ENCODE data around the gene KAT6B.

KAT6B gene

GRCh38 chr10:74856940-74857339, 30.5 kb downstream of the KAT6B start:
- Histone ChIP-seq H3K4me3 (ENCODE audit: low read length) (no peak overlapping the region), H3K4me1 (ENCODE audit: control insufficient read depth, insufficient read depth, low read length) (0 out of 2 replicates have a peak, but pooled peaks cover 2% of the 10 kb centered on the region), H3K9me3 (ENCODE audit: control insufficient read depth, insufficient read depth, low read length) (no peaks in the 10 kb centered on the region), H3K27me3 (ENCODE audit: control insufficient read depth, insufficient read depth, low read length) (no peaks in the 10 kb centered on the region), H3K36me3 (ENCODE audit: control insufficient read depth, insufficient read depth, low read length) (no peaks in the 10 kb centered on the region), H3K27ac (ENCODE audit: low read length) (no peak overlapping the region)
- DNase-seq (ENCODE audit: low read depth, low spot score): no peak
- no CpG with 5 or more reads among the region's 3 CpGs for WGBS (ENCODE audit: insufficient coverage, insufficient read length)

DNA sequence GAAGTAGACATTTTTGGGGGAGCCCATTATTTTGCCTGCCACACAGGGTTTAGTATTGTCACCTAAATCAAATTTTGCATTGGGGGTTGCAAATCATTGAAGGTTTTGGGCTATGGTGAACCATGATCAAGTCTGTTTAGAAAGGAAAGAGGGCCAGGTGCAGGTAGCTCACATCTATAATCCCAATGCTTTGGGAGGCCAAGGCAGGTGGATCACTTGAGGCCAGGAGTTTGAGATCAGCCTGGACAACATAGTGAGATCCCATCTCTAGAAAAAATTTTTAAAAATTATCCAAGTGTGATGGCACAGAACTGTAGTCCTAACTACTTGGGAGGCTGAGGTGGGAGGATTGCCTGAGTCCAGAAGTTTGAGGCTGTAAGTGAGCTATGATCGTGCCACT, 31.2 kb downstream of the KAT6B start:
- DNase-seq (ENCODE audit: low read depth, low spot score): no peak
- Histone ChIP-seq H3K27ac (ENCODE audit: low read length) (no peak overlapping the region), H3K4me1 (ENCODE audit: control insufficient read depth, insufficient read depth, low read length) (peaks cover 2% of the 10 kb centered on the region; the same call in 1 of the 2 replicates), H3K4me3 (ENCODE audit: low read length) (no peak overlapping the region), H3K36me3 (ENCODE audit: control insufficient read depth, insufficient read depth, low read length) (no peaks in the 10 kb centered on the region), H3K9me3 (ENCODE audit: control insufficient read depth, insufficient read depth, low read length) (no peaks in the 10 kb centered on the region), H3K27me3 (ENCODE audit: control insufficient read depth, insufficient read depth, low read length) (no peaks in the 10 kb centered on the region)
- WGBS (ENCODE audit: insufficient coverage, insufficient read length): no CpG with 5 or more reads among the region's 1 CpG

DNA sequence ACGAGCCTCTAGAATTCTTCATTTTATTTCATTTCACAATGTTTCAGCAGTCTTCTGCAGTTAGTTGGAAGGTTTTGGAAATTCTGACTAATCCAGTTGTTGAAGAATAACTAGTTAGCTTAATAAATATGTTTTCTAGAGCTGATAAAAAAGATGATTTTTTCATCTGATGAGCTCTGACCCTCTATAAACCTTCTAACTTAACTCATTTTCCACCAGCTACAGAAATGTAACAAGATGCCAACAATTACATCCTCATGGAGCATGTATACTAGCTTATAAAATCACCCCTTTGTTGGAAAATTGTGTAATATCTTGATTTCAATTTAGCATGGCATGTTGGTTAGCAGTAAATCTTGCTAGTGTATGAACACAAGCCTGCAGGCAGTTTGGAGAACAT, 33.1 kb downstream of the KAT6B start:
- Histone ChIP-seq H3K4me1 (ENCODE audit: control insufficient read depth, insufficient read depth, low read length) (peaks cover 1% of the 10 kb centered on the region; the same call in 1 of the 2 replicates), H3K27ac (ENCODE audit: low read length) (no peak overlapping the region)

DNA sequence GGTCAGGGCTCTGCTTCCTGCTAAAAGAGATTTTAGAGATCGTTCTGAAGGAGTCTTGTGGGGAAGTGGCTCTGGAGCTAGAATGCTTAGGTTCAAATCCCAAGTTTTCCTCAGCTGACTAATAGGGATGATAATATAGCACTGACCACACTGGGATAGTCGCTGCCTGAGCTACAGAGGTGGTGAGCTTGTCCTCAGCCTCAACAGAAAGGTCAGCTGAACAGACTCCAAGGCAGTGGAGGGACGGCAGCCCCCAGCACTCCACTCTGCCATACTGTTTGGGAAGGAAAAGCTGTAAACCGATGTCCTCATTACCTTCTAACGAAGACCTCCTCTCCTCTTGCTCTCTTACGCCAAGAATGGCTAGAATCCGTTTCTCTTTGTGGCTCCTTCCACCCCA, 36.2 kb downstream of the KAT6B start:
- peaks cover 1% of the 10 kb centered on the region; the same call in 1 of the 2 replicates for H3K4me1 ChIP-seq (ENCODE audit: control insufficient read depth, insufficient read depth, low read length)
- WGBS (ENCODE audit: insufficient coverage, insufficient read length): no CpG with 5 or more reads among the region's 7 CpGs
- H3K9me3 ChIP-seq (ENCODE audit: control insufficient read depth, insufficient read depth, low read length): no peaks in the 10 kb centered on the region
- H3K27ac ChIP-seq (ENCODE audit: low read length): no peak overlapping the region
- no peak for DNase-seq (ENCODE audit: low read depth, low spot score)
- no peaks in the 10 kb centered on the region for H3K27me3 ChIP-seq (ENCODE audit: control insufficient read depth, insufficient read depth, low read length)
- H3K36me3 ChIP-seq (ENCODE audit: control insufficient read depth, insufficient read depth, low read length): no peaks in the 10 kb centered on the region
- H3K4me3 ChIP-seq (ENCODE audit: low read length): no peak overlapping the region

More for the DNA sequence above, 33.1 kb downstream of the KAT6B start:
- Histone ChIP-seq H3K4me3 (ENCODE audit: low read length) (no peak overlapping the region), H3K9me3 (ENCODE audit: control insufficient read depth, insufficient read depth, low read length) (no peaks in the 10 kb centered on the region), H3K27me3 (ENCODE audit: control insufficient read depth, insufficient read depth, low read length) (no peaks in the 10 kb centered on the region), H3K36me3 (ENCODE audit: control insufficient read depth, insufficient read depth, low read length) (no peaks in the 10 kb centered on the region)
- no CpG with 5 or more reads among the region's 1 CpG for WGBS (ENCODE audit: insufficient coverage, insufficient read length)
- DNase-seq (ENCODE audit: low read depth, low spot score): no peak

DNA sequence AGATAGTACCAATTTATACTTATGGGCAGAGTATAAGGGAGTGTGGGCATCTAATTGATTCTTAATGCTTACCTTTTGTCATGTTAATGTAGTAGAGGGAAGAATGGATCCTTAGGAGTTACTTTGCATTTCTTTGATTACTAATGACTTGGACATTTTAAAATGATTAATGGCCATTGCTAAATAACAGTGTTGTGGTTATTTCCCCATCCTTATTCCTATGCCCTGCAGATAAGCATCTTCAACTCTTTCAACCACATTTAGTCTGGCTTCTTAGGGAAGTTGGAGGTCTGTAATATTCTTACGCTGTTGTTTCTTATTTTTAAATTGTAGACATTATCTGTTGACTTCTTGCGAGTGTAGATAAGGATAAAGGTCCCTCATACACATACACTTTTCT, 37.2 kb downstream of the KAT6B start:
- peaks cover 1% of the 10 kb centered on the region; the same call in 1 of the 2 replicates for H3K4me1 ChIP-seq (ENCODE audit: control insufficient read depth, insufficient read depth, low read length)
- no peak overlapping the region for H3K4me3 ChIP-seq (ENCODE audit: low read length)
- H3K36me3 ChIP-seq (ENCODE audit: control insufficient read depth, insufficient read depth, low read length): no peaks in the 10 kb centered on the region
- H3K9me3 ChIP-seq (ENCODE audit: control insufficient read depth, insufficient read depth, low read length): no peaks in the 10 kb centered on the region
- DNase-seq (ENCODE audit: low read depth, low spot score): no peak
- no peak overlapping the region for H3K27ac ChIP-seq (ENCODE audit: low read length)
- H3K27me3 ChIP-seq (ENCODE audit: control insufficient read depth, insufficient read depth, low read length): no peaks in the 10 kb centered on the region
- WGBS (ENCODE audit: insufficient coverage, insufficient read length): no CpG with 5 or more reads among the region's 2 CpGs

DNA sequence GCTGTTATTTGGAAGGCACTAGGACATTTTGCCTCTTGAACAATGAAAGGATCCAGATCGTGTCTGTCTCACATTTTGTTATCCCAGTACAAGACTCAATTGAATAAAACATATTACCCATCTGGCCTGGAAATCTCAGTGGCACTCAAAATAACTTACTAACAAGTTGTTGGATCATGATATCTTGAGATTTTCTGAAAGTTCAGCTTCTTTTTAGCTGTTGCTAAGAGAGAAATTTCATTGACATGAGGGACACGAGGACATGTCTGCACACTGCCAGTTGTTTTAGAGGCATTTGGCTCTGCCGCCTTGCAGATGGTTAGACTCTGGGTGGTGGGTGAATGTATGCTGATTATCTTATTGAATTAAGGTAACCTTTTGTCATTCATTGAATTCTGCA, 41.0 kb downstream of the KAT6B start:
- Histone ChIP-seq H3K27me3 (ENCODE audit: control insufficient read depth, insufficient read depth, low read length) (no peaks in the 10 kb centered on the region), H3K36me3 (ENCODE audit: control insufficient read depth, insufficient read depth, low read length) (no peaks in the 10 kb centered on the region), H3K9me3 (ENCODE audit: control insufficient read depth, insufficient read depth, low read length) (no peaks in the 10 kb centered on the region), H3K4me3 (ENCODE audit: low read length) (no peak overlapping the region), H3K4me1 (ENCODE audit: control insufficient read depth, insufficient read depth, low read length) (peaks cover 1% of the 10 kb centered on the region; the same call in 1 of the 2 replicates), H3K27ac (ENCODE audit: low read length) (no peak overlapping the region)
- WGBS (ENCODE audit: insufficient coverage, insufficient read length): no CpG with 5 or more reads among the region's 3 CpGs
- no peak for DNase-seq (ENCODE audit: low read depth, low spot score)

GRCh38 chr10:74868392-74868977, 42.1 kb downstream of the KAT6B start:
- no peak overlapping the region for H3K27ac ChIP-seq (ENCODE audit: low read length)
- no peak overlapping the region for H3K4me3 ChIP-seq (ENCODE audit: low read length)
- H3K36me3 ChIP-seq (ENCODE audit: control insufficient read depth, insufficient read depth, low read length): no peaks in the 10 kb centered on the region
- H3K4me1 ChIP-seq (ENCODE audit: control insufficient read depth, insufficient read depth, low read length): no peaks in the 10 kb centered on the region
- no CpG with 5 or more reads among the region's 3 CpGs for WGBS (ENCODE audit: insufficient coverage, insufficient read length)
- no peaks in the 10 kb centered on the region for H3K27me3 ChIP-seq (ENCODE audit: control insufficient read depth, insufficient read depth, low read length)
- DNase-seq (ENCODE audit: low read depth, low spot score): no peak
- no peaks in the 10 kb centered on the region for H3K9me3 ChIP-seq (ENCODE audit: control insufficient read depth, insufficient read depth, low read length)

DNA sequence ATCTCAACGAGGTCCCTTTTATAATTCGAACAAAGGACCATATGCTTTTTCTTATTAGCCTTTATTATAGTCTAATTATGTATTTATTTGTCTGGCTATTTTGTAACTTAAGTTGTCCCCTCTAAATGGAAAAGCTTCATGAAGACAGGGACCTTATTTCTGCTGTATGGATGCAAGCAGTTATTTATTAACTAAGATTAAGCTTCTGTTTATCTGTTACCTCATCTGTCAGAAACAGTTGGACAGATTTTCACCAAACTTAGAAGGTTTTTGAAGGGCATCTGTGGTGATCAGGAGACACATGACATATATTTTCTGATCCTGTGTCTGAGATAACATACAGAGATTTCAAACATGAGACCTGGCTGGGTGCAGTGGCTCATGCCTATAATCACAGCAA, 43.2 kb downstream of the KAT6B start:
- H3K4me1 ChIP-seq (ENCODE audit: control insufficient read depth, insufficient read depth, low read length): no peaks in the 10 kb centered on the region
- no peaks in the 10 kb centered on the region for H3K36me3 ChIP-seq (ENCODE audit: control insufficient read depth, insufficient read depth, low read length)
- H3K27ac ChIP-seq (ENCODE audit: low read length): no peak overlapping the region
- no peaks in the 10 kb centered on the region for H3K9me3 ChIP-seq (ENCODE audit: control insufficient read depth, insufficient read depth, low read length)
- no peak overlapping the region for H3K4me3 ChIP-seq (ENCODE audit: low read length)
- H3K27me3 ChIP-seq (ENCODE audit: control insufficient read depth, insufficient read depth, low read length): no peaks in the 10 kb centered on the region
- WGBS (ENCODE audit: insufficient coverage, insufficient read length): no CpG with 5 or more reads among the region's 2 CpGs
- DNase-seq (ENCODE audit: low read depth, low spot score): no peak

- H3K4me3 ChIP-seq (ENCODE audit: low read length): no peak overlapping the region
- no peaks in the 10 kb centered on the region for H3K27me3 ChIP-seq (ENCODE audit: control insufficient read depth, insufficient read depth, low read length)
Observed at GRCh38 chr10:74870191-74870590, 43.8 kb downstream of the KAT6B start.

GRCh38 chr10:74871595-74872382, 45.4 kb downstream of the KAT6B start:
- WGBS (ENCODE audit: insufficient coverage, insufficient read length): no CpG with 5 or more reads among the region's 5 CpGs
- DNase-seq (ENCODE audit: low read depth, low spot score): no peak
- Histone ChIP-seq H3K4me1 (ENCODE audit: control insufficient read depth, insufficient read depth, low read length) (no peaks in the 10 kb centered on the region; the same call in 1 of the 2 replicates), H3K4me3 (ENCODE audit: low read length) (no peak overlapping the region), H3K36me3 (ENCODE audit: control insufficient read depth, insufficient read depth, low read length) (no peaks in the 10 kb centered on the region), H3K27ac (ENCODE audit: low read length) (no peak overlapping the region), H3K27me3 (ENCODE audit: control insufficient read depth, insufficient read depth, low read length) (no peaks in the 10 kb centered on the region), H3K9me3 (ENCODE audit: control insufficient read depth, insufficient read depth, low read length) (no peaks in the 10 kb centered on the region)

More at GRCh38 chr10:74870191-74870590, 43.8 kb downstream of the KAT6B start:
- no peak for DNase-seq (ENCODE audit: low read depth, low spot score)
- no CpG with 5 or more reads among the region's 1 CpG for WGBS (ENCODE audit: insufficient coverage, insufficient read length)
- Histone ChIP-seq H3K4me1 (ENCODE audit: control insufficient read depth, insufficient read depth, low read length) (no peaks in the 10 kb centered on the region), H3K9me3 (ENCODE audit: control insufficient read depth, insufficient read depth, low read length) (no peaks in the 10 kb centered on the region), H3K27ac (ENCODE audit: low read length) (no peak overlapping the region), H3K36me3 (ENCODE audit: control insufficient read depth, insufficient read depth, low read length) (no peaks in the 10 kb centered on the region)

All from iPS DF 6.9 (cell line).